ENCODE measurements around the gene ANKRD33.

Gene ANKRD33

GRCh38 chr12:51925346-51926063 lies 37.6 kb downstream of the ANKRD33 start:
- no peaks in the 10 kb centered on the region for H3K27me3 ChIP-seq (replicated peaks; ENCODE audit: insufficient read depth, low read length)
- TF ChIP-seq EZH2phosphoT487 (IDR thresholded peaks at IDR 0.05; ENCODE audit: low read length) (no peak), CTCF (IDR thresholded peaks at IDR 0.05; ENCODE audit: low read length) (no peak), EZH2 (optimal IDR thresholded peaks at IDR 0.05; ENCODE audit: low read depth, low read length) (no peak)
- no peak overlapping the region for H3K4me3 ChIP-seq (ENCODE audit: low read length)
- H3K4me1 ChIP-seq (ENCODE audit: low read length), result peaks cover 5% of the 10 kb centered on the region
- no peak overlapping the region for H3K27ac ChIP-seq (ENCODE audit: low read length)
- no peaks in the 10 kb centered on the region for H4K20me1 ChIP-seq (ENCODE audit: insufficient read depth, low read length)
- H3K9me3 ChIP-seq (replicated peaks; ENCODE audit: insufficient read depth, low read length), result no peaks in the 10 kb centered on the region
- DNase-seq, result no peak
- H3K9me2 ChIP-seq (replicated peaks; ENCODE audit: insufficient read depth, low read length), result no peaks in the 10 kb centered on the region
- no peak overlapping the region for H3K9ac ChIP-seq (ENCODE audit: low read length)
- no peaks in the 10 kb centered on the region for H3K79me2 ChIP-seq (ENCODE audit: low read length)
- H3F3A ChIP-seq (ENCODE audit: insufficient read depth, low read length), result no peaks in the 10 kb centered on the region
- H3K4me2 ChIP-seq (ENCODE audit: low read depth, low read length), result no peak overlapping the region
- no peaks in the 10 kb centered on the region for H3K36me3 ChIP-seq (replicated peaks; ENCODE audit: insufficient read depth, low read length)
- no peak overlapping the region for H2AFZ ChIP-seq (ENCODE audit: low read length)

GRCh38 chr12:51926064-51926632 lies 38.2 kb downstream of the ANKRD33 start:
- DNase-seq, result no peak
- Histone ChIP-seq H3K4me1 (ENCODE audit: low read length) (peaks cover 5% of the 10 kb centered on the region), H3K9me3 (replicated peaks; ENCODE audit: insufficient read depth, low read length) (no peaks in the 10 kb centered on the region), H2AFZ (ENCODE audit: low read length) (no peak overlapping the region), H3F3A (ENCODE audit: insufficient read depth, low read length) (no peaks in the 10 kb centered on the region), H3K4me3 (ENCODE audit: low read length) (no peak overlapping the region), H3K9ac (ENCODE audit: low read length) (no peak overlapping the region), H3K27me3 (replicated peaks; ENCODE audit: insufficient read depth, low read length) (no peaks in the 10 kb centered on the region), H3K36me3 (replicated peaks; ENCODE audit: insufficient read depth, low read length) (no peaks in the 10 kb centered on the region), H3K27ac (ENCODE audit: low read length) (no peak overlapping the region), H3K4me2 (ENCODE audit: low read depth, low read length) (no peak overlapping the region), H4K20me1 (ENCODE audit: insufficient read depth, low read length) (no peaks in the 10 kb centered on the region), H3K79me2 (ENCODE audit: low read length) (no peaks in the 10 kb centered on the region), H3K9me2 (replicated peaks; ENCODE audit: insufficient read depth, low read length) (no peaks in the 10 kb centered on the region)
- TF ChIP-seq EZH2phosphoT487 (IDR thresholded peaks at IDR 0.05; ENCODE audit: low read length) (no peak), CTCF (IDR thresholded peaks at IDR 0.05; ENCODE audit: low read length) (no peak), EZH2 (optimal IDR thresholded peaks at IDR 0.05; ENCODE audit: low read depth, low read length) (no peak)

- no peak overlapping the region for H2AFZ ChIP-seq (ENCODE audit: low read length)
- peak; percentile 53 for DNase-seq
- H3K4me2 ChIP-seq (ENCODE audit: low read depth, low read length), result no peak overlapping the region
- no peak overlapping the region for H3K27ac ChIP-seq (ENCODE audit: low read length)
- no peak overlapping the region for H3K9ac ChIP-seq (ENCODE audit: low read length)
- no peaks in the 10 kb centered on the region; the same call in 1 of the 2 replicates for H3K27me3 ChIP-seq (replicated peaks; ENCODE audit: insufficient read depth, low read length)
- no peaks in the 10 kb centered on the region for H4K20me1 ChIP-seq (ENCODE audit: insufficient read depth, low read length)
- no peaks in the 10 kb centered on the region for H3K36me3 ChIP-seq (replicated peaks; ENCODE audit: insufficient read depth, low read length)
- no peaks in the 10 kb centered on the region for H3K79me2 ChIP-seq (ENCODE audit: low read length)
- H3K4me3 ChIP-seq (ENCODE audit: low read length), result no peak overlapping the region
- no peaks in the 10 kb centered on the region for H3F3A ChIP-seq (ENCODE audit: insufficient read depth, low read length)
- H3K9me3 ChIP-seq (replicated peaks; ENCODE audit: insufficient read depth, low read length), result no peaks in the 10 kb centered on the region
- H3K4me1 ChIP-seq (ENCODE audit: low read length), result peaks cover 5% of the 10 kb centered on the region
- TF ChIP-seq EZH2 (optimal IDR thresholded peaks at IDR 0.05; ENCODE audit: low read depth, low read length), result no peak
- peak; percentile 66 for TF ChIP-seq CTCF (IDR thresholded peaks at IDR 0.05; ENCODE audit: low read length)
- H3K9me2 ChIP-seq (replicated peaks; ENCODE audit: insufficient read depth, low read length), result no peaks in the 10 kb centered on the region
Measured at GRCh38 chr12:51926718-51927117, 38.8 kb downstream of the ANKRD33 start.
